Measurements from ENCODE around the gene ACKR2. TPM values are rescaled to one million over a fixed set of nuclear protein-coding genes. Genes with fewer than 3 reads are reported as not detected.

ACKR2 gene
- total and polyA plus RNA-seq, 2 experiments from 2014 or later: 0.11 to 0.23 TPM

DNA sequence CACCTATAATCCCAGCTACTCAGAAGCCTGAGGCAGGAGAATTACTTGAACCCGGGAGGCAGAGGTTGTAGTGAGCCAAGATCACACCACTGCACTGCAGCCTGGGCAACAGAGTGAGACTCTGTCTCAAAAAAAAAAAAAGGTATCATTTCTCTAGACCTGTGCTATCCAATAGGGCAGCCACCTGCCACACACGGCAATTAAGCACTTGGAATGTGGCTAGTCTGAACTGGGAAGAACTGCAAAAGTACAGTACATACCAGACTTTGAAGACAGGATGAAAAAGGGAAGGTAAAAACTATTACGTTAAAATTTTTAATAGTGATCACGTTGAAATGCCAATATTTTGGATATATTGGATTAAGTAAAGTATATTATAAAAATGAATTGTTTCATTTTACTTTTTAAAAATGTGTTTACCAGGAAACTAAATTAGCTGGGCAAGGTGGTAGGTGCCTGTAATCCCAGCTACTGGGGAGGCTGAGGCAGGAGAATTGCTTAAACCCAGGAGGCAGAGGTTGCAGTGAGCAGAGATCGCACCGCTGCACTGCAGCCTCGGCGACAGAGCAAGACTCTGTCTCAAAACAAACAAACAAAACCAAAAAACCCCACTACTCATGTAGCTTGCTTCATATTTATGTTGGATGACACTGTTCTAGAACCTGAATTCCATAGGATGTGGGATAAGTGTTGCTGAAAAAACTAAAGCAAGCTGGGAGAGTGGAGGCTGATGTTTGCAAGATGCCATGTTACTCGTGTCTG lies 64.2 kb downstream of the ACKR2 start:
- Histone ChIP-seq H3K27ac (no peak overlapping the region), H3K4me2 (ENCODE audit: unreplicated experiment) (no peak overlapping the region), H3K79me2 (ENCODE audit: insufficient read depth) (no peaks in the 10 kb centered on the region), H3K9me3 (ENCODE audit: low read depth) (no peaks in the 10 kb centered on the region), H4K20me1 (ENCODE audit: insufficient read depth) (no peaks in the 10 kb centered on the region), H3K27me3 (replicated peaks; ENCODE audit: insufficient read depth) (peaks cover 10% of the 10 kb centered on the region; the same call in 1 of the 2 replicates), H2AFZ (no peak overlapping the region), H3K4me1 (ENCODE audit: insufficient read depth) (no peaks in the 10 kb centered on the region), H3K36me3 (ENCODE audit: low read depth) (no peaks in the 10 kb centered on the region), H3K9ac (no peak overlapping the region), H3K9me2 (ENCODE audit: insufficient read depth) (no peaks in the 10 kb centered on the region), H3K4me3 (no peak overlapping the region), H3F3A (ENCODE audit: insufficient read depth) (no peaks in the 10 kb centered on the region)
- 63 to 68% methylated on average over 9 of the region's 9 CpGs for WGBS, 2 experiments (ENCODE audit: low coverage in 1 of 2, low lambda C conversion rate in 2 of 2, missing lambda C conversion rate in 2 of 2)
- TF ChIP-seq EZH2 (IDR thresholded peaks at IDR 0.05; ENCODE audit: insufficient read depth, poor library complexity, severe bottlenecking) (no peak), EZH2phosphoT487 (IDR thresholded peaks at IDR 0.05; ENCODE audit: insufficient read depth, low read depth) (no peak)
- in situ Hi-C loops (cut with MboI): no loop called here
- no peak for DNase-seq

GRCh38 chr3:42874749-42875148 lies 65.5 kb downstream of the ACKR2 start:
- 51 to 54% methylated on average over 10 of the region's 10 CpGs for WGBS, 2 experiments (ENCODE audit: low coverage in 1 of 2, low lambda C conversion rate in 2 of 2, missing lambda C conversion rate in 2 of 2)
- Histone ChIP-seq H2AFZ (no peak overlapping the region), H3K79me2 (ENCODE audit: insufficient read depth) (no peaks in the 10 kb centered on the region)

DNA sequence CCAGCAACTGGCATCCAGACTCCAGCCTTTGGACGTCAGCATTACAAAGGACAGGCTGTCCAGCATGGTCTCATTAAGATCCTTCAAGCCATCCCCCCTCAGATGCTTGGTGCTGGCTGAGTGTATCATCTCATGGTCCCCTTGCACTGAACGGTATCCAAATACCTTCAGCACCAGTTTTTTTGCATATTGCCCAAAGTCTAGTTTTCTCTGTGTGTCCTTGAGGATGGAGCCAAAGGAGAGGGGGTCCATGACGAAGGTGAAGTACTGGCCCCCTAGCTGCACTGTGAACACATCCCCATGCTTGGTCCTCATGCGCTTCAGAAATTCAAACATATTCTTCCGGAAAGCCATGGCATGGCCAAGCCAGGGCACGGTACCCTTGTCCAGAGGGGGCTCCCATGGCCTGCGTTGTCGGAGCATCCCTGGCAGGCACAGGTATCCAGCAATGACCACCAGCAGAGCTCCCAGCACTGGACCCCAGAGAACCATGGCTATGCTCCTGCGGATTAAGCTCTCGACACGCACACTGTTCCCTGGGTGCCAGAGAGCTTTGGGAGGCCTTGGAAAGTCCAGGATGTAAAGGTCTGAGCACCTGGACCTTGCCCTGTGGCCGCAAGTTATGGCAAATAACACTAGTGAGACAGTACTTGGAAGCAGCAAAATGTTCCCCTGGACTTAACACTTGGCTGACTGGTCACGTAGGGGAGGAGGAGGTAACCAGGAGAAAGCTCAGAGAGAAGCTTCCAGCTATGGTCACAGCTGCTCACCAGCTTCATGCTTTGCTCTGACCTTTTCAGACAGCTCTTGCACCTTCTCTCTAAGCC lies 66.3 kb downstream of the ACKR2 start, which contains the start of gene CYP8B1:
Gene CYP8B1 (minus strand): TSS at position 555 of the 827 bp plus-strand sequence. CDS start 63 bp downstream, at position 492.
- no peak within 1 kb of the TSS for H3K27ac ChIP-seq
- H4K20me1 ChIP-seq (ENCODE audit: insufficient read depth): no peaks in the 10 kb centered on the region
- no peaks in the 10 kb centered on the region for H3K36me3 ChIP-seq (ENCODE audit: low read depth)
- H2AFZ ChIP-seq: no peak within 1 kb of the TSS
- WGBS, 2 experiments (ENCODE audit: low coverage in 1 of 2, low lambda C conversion rate in 2 of 2, missing lambda C conversion rate in 2 of 2): 60 to 61% methylated on average over 13 of the region's 13 CpGs
- H3K27me3 ChIP-seq (replicated peaks; ENCODE audit: insufficient read depth): peaks cover 4% of the 10 kb centered on the region
- in situ Hi-C loops (cut with MboI): no loop called here
- no peaks in the 10 kb centered on the region for H3K4me1 ChIP-seq (ENCODE audit: insufficient read depth)
- DNase-seq: no peak
- H3K4me2 ChIP-seq (ENCODE audit: unreplicated experiment): no peak within 1 kb of the TSS
- no peaks in the 10 kb centered on the region for H3K79me2 ChIP-seq (ENCODE audit: insufficient read depth)
- H3K9ac ChIP-seq: no peak within 1 kb of the TSS
- no peaks in the 10 kb centered on the region for H3F3A ChIP-seq (ENCODE audit: insufficient read depth)
- no peak within 1 kb of the TSS for H3K4me3 ChIP-seq
- TF ChIP-seq EZH2 (IDR thresholded peaks at IDR 0.05; ENCODE audit: insufficient read depth, poor library complexity, severe bottlenecking): no peak
- TF ChIP-seq EZH2phosphoT487 (IDR thresholded peaks at IDR 0.05; ENCODE audit: insufficient read depth, low read depth): no peak
- H3K9me2 ChIP-seq (ENCODE audit: insufficient read depth): no peaks in the 10 kb centered on the region
- no peaks in the 10 kb centered on the region for H3K9me3 ChIP-seq (ENCODE audit: low read depth)

More at GRCh38 chr3:42874749-42875148, 65.5 kb downstream of the ACKR2 start:
- Histone ChIP-seq H3K4me2 (ENCODE audit: unreplicated experiment) (no peak overlapping the region), H3K27ac (no peak overlapping the region), H3F3A (ENCODE audit: insufficient read depth) (no peaks in the 10 kb centered on the region), H3K27me3 (replicated peaks; ENCODE audit: insufficient read depth) (peaks cover 4% of the 10 kb centered on the region), H3K4me3 (no peak overlapping the region), H3K4me1 (ENCODE audit: insufficient read depth) (no peaks in the 10 kb centered on the region), H3K9ac (no peak overlapping the region), H3K9me3 (ENCODE audit: low read depth) (no peaks in the 10 kb centered on the region), H3K9me2 (ENCODE audit: insufficient read depth) (no peaks in the 10 kb centered on the region), H4K20me1 (ENCODE audit: insufficient read depth) (no peaks in the 10 kb centered on the region), H3K36me3 (ENCODE audit: low read depth) (no peaks in the 10 kb centered on the region)
- DNase-seq: no peak
- in situ Hi-C loops (cut with MboI): no loop called here
- TF ChIP-seq EZH2phosphoT487 (IDR thresholded peaks at IDR 0.05; ENCODE audit: insufficient read depth, low read depth): no peak
- no peak for TF ChIP-seq EZH2 (IDR thresholded peaks at IDR 0.05; ENCODE audit: insufficient read depth, poor library complexity, severe bottlenecking)

- no peaks in the 10 kb centered on the region for H4K20me1 ChIP-seq (ENCODE audit: insufficient read depth)
- no peak overlapping the region for H3K4me2 ChIP-seq (ENCODE audit: unreplicated experiment)
- in situ Hi-C loops (cut with MboI): no loop called here
- no peaks in the 10 kb centered on the region for H3K4me1 ChIP-seq (ENCODE audit: insufficient read depth)
- 24 to 39% methylated on average over 1 of the region's 1 CpG for WGBS, 2 experiments (ENCODE audit: low coverage in 1 of 2, low lambda C conversion rate in 2 of 2, missing lambda C conversion rate in 2 of 2)
- H3K79me2 ChIP-seq (ENCODE audit: insufficient read depth): no peaks in the 10 kb centered on the region
- H3K36me3 ChIP-seq (ENCODE audit: low read depth): no peaks in the 10 kb centered on the region
- H3K9me3 ChIP-seq (ENCODE audit: low read depth): no peaks in the 10 kb centered on the region
- H3K27me3 ChIP-seq (replicated peaks; ENCODE audit: insufficient read depth): peaks cover 4% of the 10 kb centered on the region
- DNase-seq: no peak
- no peaks in the 10 kb centered on the region for H3K9me2 ChIP-seq (ENCODE audit: insufficient read depth)
- H2AFZ ChIP-seq: no peak overlapping the region
- no peak overlapping the region for H3K9ac ChIP-seq
- no peak for TF ChIP-seq EZH2phosphoT487 (IDR thresholded peaks at IDR 0.05; ENCODE audit: insufficient read depth, low read depth)
- no peak for TF ChIP-seq EZH2 (IDR thresholded peaks at IDR 0.05; ENCODE audit: insufficient read depth, poor library complexity, severe bottlenecking)
- H3F3A ChIP-seq (ENCODE audit: insufficient read depth): no peaks in the 10 kb centered on the region
- no peak overlapping the region for H3K4me3 ChIP-seq
- H3K27ac ChIP-seq: no peak overlapping the region
Observed at GRCh38 chr3:42876401-42876800, 67.2 kb downstream of the ACKR2 start.
